IMR-90 (cell line): Measurements from ENCODE around the gene MAML1. TPM values are rescaled to one million over a fixed set of nuclear protein-coding genes. Genes with fewer than 3 reads are reported as not detected.

Source experiments
- ATAC-seq: fragments of 200-7000 bp; cut with Tn5 transposase; 2 replicates; pipeline ENCODE4 v1.9.1; 2020; ENCODE audit warnings: low read depth, mild to moderate bottlenecking, moderate library complexity
- BruUV-seq: library from RNA; stranded (reverse); fragments of 400-500 nt; replicated peaks from 2 replicates; lab custom pipeline; 2021; lab: Mats Ljungman, UMichigan
- CTCF ChIA-PET: fragments of 300-600 bp; formaldehyde crosslinking; extraction: SDS; loops from one replicate; lab custom pipeline; 2021; ENCODE audit warnings: antibody characterized with exemption; lab: Yijun Ruan, JAX
- POLR2A ChIA-PET: fragments of 300-600 bp; sonication (Branson Sonifier 250); formaldehyde crosslinking; loops from one replicate; lab custom pipeline; 2022; ENCODE audit warnings: antibody characterized with exemption; ENCODE audit not compliant: unreplicated experiment; lab: Charles Lee
- DNase-seq: peaks from one replicate; pipeline ENCODE4 v3.0.0; 2013
- H2AFZ ChIP-seq: replicated peaks from 2 replicates; pipeline ENCODE3; 2013; ENCODE audit warnings: low read length, mild to moderate bottlenecking; ENCODE audit not compliant: poor library complexity
- H2AK5ac ChIP-seq: 2 replicates; pipeline ENCODE4 v1.6.1; 2013; ENCODE audit warnings: low read depth, low read length, inconsistent platforms
- H2AK9ac ChIP-seq: replicated peaks from 2 replicates; pipeline ENCODE3; 2013; ENCODE audit warnings: mild to moderate bottlenecking, low read depth, low read length, moderate library complexity; ENCODE audit not compliant: poor library complexity
- H2BK120ac ChIP-seq: 2 replicates; pipeline ENCODE4 v1.6.1; 2013; ENCODE audit warnings: low read depth, low read length, inconsistent platforms
- H2BK15ac ChIP-seq: 3 replicates; pipeline ENCODE4 v1.6.1; 2013; ENCODE audit warnings: low read depth, low read length, inconsistent platforms
- H2BK20ac ChIP-seq: 2 replicates; pipeline ENCODE4 v1.6.1; 2013; ENCODE audit warnings: low read depth, mild to moderate bottlenecking, inconsistent platforms, low read length, moderate library complexity
- H2BK5ac ChIP-seq: 2 replicates; pipeline ENCODE4 v1.6.1; 2013; ENCODE audit warnings: mild to moderate bottlenecking, low read depth, low read length, inconsistent platforms; ENCODE audit not compliant: poor library complexity, severe bottlenecking
- H3K14ac ChIP-seq: replicated peaks from 2 replicates; pipeline ENCODE4 v1.6.1; 2013; ENCODE audit warnings: low read depth, low read length, inconsistent platforms
- H3K18ac ChIP-seq: 2 replicates; pipeline ENCODE4 v1.6.1; 2013; ENCODE audit warnings: low read depth, low read length, control low read depth
- H3K23ac ChIP-seq: 2 replicates; pipeline ENCODE4 v1.6.1; 2013; ENCODE audit warnings: low read depth, low read length, inconsistent platforms
- H3K27ac ChIP-seq: 2 replicates; pipeline ENCODE4 v1.5.1; 2013; ENCODE audit warnings: mild to moderate bottlenecking, control low read depth, low read length; ENCODE audit not compliant: insufficient read depth
- H3K27me3 ChIP-seq: 2 replicates; pipeline ENCODE4 v1.6.1; 2013; ENCODE audit warnings: low read length; ENCODE audit not compliant: control insufficient read depth, insufficient read depth
- H3K36me3 ChIP-seq: 2 replicates; pipeline ENCODE4 v1.6.1; 2013; ENCODE audit warnings: low read length, mixed read lengths; ENCODE audit not compliant: control insufficient read depth, insufficient read depth
- H3K4ac ChIP-seq: 2 replicates; pipeline ENCODE4 v1.6.1; 2013; ENCODE audit warnings: low read depth, low read length, inconsistent platforms
- H3K4me1 ChIP-seq: 2 replicates; pipeline ENCODE4 v1.6.1; 2013; ENCODE audit warnings: low read length, mixed read lengths; ENCODE audit not compliant: control insufficient read depth, insufficient read depth
- H3K4me2 ChIP-seq: 2 replicates; pipeline ENCODE4 v1.6.1; 2013; ENCODE audit warnings: low read depth, mild to moderate bottlenecking, control low read depth, low read length, moderate library complexity
- H3K4me3 ChIP-seq: 2 replicates; pipeline ENCODE4 v1.5.1; 2013; ENCODE audit warnings: low read depth, mild to moderate bottlenecking, control low read depth, low read length, moderate library complexity; ENCODE audit not compliant: insufficient read depth
- H3K56ac ChIP-seq: 2 replicates; pipeline ENCODE4 v1.6.1; 2013; ENCODE audit warnings: low read length, inconsistent platforms; ENCODE audit not compliant: insufficient read depth; ENCODE audit errors: extremely low read depth
- H3K79me1 ChIP-seq, 2 experiments: 2 replicates each; pipeline ENCODE4 v1.6.1; 2013; ENCODE audit warnings: low read length in 2 of 2, inconsistent platforms in 1 of 2, low read depth in 1 of 2
- H3K9ac ChIP-seq: 2 replicates; pipeline ENCODE4 v1.6.1; 2013; ENCODE audit warnings: low read depth, low read length, control low read depth
- H3K9me1 ChIP-seq: 2 replicates; pipeline ENCODE4 v1.6.1; 2013; ENCODE audit warnings: low read length, inconsistent platforms; ENCODE audit not compliant: insufficient read depth
- H3K9me3 ChIP-seq: 2 replicates; pipeline ENCODE4 v1.6.1; 2013; ENCODE audit warnings: low read length; ENCODE audit not compliant: control insufficient read depth, insufficient read depth
- H4K20me1 ChIP-seq: 2 replicates; pipeline ENCODE4 v1.6.1; 2013; ENCODE audit warnings: low read length, inconsistent platforms; ENCODE audit not compliant: insufficient read depth
- H4K5ac ChIP-seq: 2 replicates; pipeline ENCODE4 v1.6.1; 2013; ENCODE audit warnings: mild to moderate bottlenecking, low read depth, low read length, control low read depth
- H4K8ac ChIP-seq, 2 experiments: 2 replicates each; pipeline ENCODE4 v1.6.1; 2013; ENCODE audit warnings: low read depth in 2 of 2, low read length in 2 of 2, control low read depth in 1 of 2, inconsistent platforms in 1 of 2
- H4K91ac ChIP-seq: 2 replicates; pipeline ENCODE4 v1.6.1; 2013; ENCODE audit warnings: low read depth, low read length, inconsistent platforms; ENCODE audit not compliant: insufficient read depth
- BHLHE40 ChIP-seq: fragments of 150-350 bp; IDR thresholded peaks from 2 replicates; pipeline ENCODE4 v1.6.1; 2016; ENCODE audit warnings: mild to moderate bottlenecking, low read depth, low read length
- CEBPB ChIP-seq: IDR thresholded peaks from 2 replicates; pipeline ENCODE4 v1.6.1; 2012; ENCODE audit warnings: low read depth, low read length, improper control_type of control experiment
- CHD1 ChIP-seq: IDR thresholded peaks from 2 replicates; pipeline ENCODE4 v1.6.1; 2012; ENCODE audit warnings: low read depth, low read length, improper control_type of control experiment
- CTCF ChIP-seq: conservative IDR thresholded peaks from 2 replicates; pipeline ENCODE4 v1.5.1; 2012; ENCODE audit warnings: mild to moderate bottlenecking, low read depth, low read length, improper control_type of control experiment
- ELK1 ChIP-seq: fragments of 150-350 bp; IDR thresholded peaks from 2 replicates; pipeline ENCODE4 v1.6.1; 2016; ENCODE audit warnings: low read depth, mild to moderate bottlenecking, low read length, moderate library complexity, borderline replicate concordance
- FOS ChIP-seq: fragments of 150-350 bp; IDR thresholded peaks from 2 replicates; pipeline ENCODE4 v1.6.1; 2016; ENCODE audit warnings: low read depth, low read length
- MAFK ChIP-seq: IDR thresholded peaks from 2 replicates; pipeline ENCODE4 v1.6.1; 2012; ENCODE audit warnings: low read depth, low read length, improper control_type of control experiment
- MAZ ChIP-seq: IDR thresholded peaks from 2 replicates; pipeline ENCODE4 v1.6.1; 2012; ENCODE audit warnings: low read depth, mild to moderate bottlenecking, low read length, improper control_type of control experiment, moderate library complexity, borderline replicate concordance
- MXI1 ChIP-seq: IDR thresholded peaks from 2 replicates; pipeline ENCODE4 v1.6.1; 2012; ENCODE audit warnings: low read depth, mild to moderate bottlenecking, low read length, moderate library complexity, borderline replicate concordance
- NFE2L2 ChIP-seq: fragments of 150-350 bp; IDR thresholded peaks from 2 replicates; pipeline ENCODE4 v1.6.1; 2016; ENCODE audit warnings: low read depth, mild to moderate bottlenecking, low read length
- POLR2A ChIP-seq: IDR thresholded peaks from 2 replicates; pipeline ENCODE4 v1.6.1; 2012; ENCODE audit warnings: mild to moderate bottlenecking, low read depth, low read length
- RAD21 ChIP-seq: IDR thresholded peaks from 2 replicates; pipeline ENCODE4 v1.6.1; 2012; ENCODE audit warnings: low read length, improper control_type of control experiment
- RCOR1 ChIP-seq: IDR thresholded peaks from 2 replicates; pipeline ENCODE4 v1.6.1; 2012; ENCODE audit warnings: mild to moderate bottlenecking, low read length, improper control_type of control experiment; ENCODE audit not compliant: insufficient replicate concordance
- RFX5 ChIP-seq: IDR thresholded peaks from 2 replicates; pipeline ENCODE4 v1.8.0; 2012; ENCODE audit warnings: low read depth, mild to moderate bottlenecking, low read length, moderate library complexity
- SMC3 ChIP-seq: fragments of 150-350 bp; IDR thresholded peaks from 2 replicates; pipeline ENCODE4 v1.6.1; 2016; ENCODE audit warnings: low read depth, mild to moderate bottlenecking, antibody characterized with exemption, low read length, moderate library complexity
- USF2 ChIP-seq: fragments of 150-350 bp; IDR thresholded peaks from 2 replicates; pipeline ENCODE4 v1.6.1; 2017; ENCODE audit warnings: mild to moderate bottlenecking, antibody characterized with exemption, low read length, low read depth
- WGBS, 2 experiments: methylation state at CpG; one replicate each; pipeline versions ENCODE4 v1.1.5 to v1.1.7; 2013; ENCODE audit warnings: missing lambda C conversion rate in 2 of 2; ENCODE audit not compliant: insufficient read length in 1 of 2; ENCODE audit errors: extremely low coverage in 2 of 2; 5-methylcytosine and 5-hydroxymethylcytosine counted together
- dilution Hi-C: fragments of 300-500 bp; cut with HindIII; formaldehyde crosslinking; loops from one replicate; pipeline ENCODE4 v1.14.3; 2018; ENCODE audit warnings: low sequenced_read_pairs; ENCODE audit not compliant: unreplicated experiment
- in situ Hi-C: fragments of 300-500 bp; cut with MboI; formaldehyde crosslinking; loops from 3 replicates; pipeline ENCODE4 v1.14.3; 2019; ENCODE audit warnings: low sequenced_read_pairs, inconsistent platforms, mixed read lengths
- intact Hi-C: fragments of 100-400 bp; cut with micrococcal nuclease; formaldehyde crosslinking; loops from 2 replicates; pipeline ENCODE4 v1.10.0; 2022
- polyA plus RNA-seq, 3 experiments: library from polyadenylated mRNA; depleted of rRNA; stranded (reverse); fragments of >200 nt; gene quantifications; 2 replicates each; pipeline ENCODE4 v1.2.3, GENCODE V29; 2012; ENCODE audit warnings: low replicate concordance in 1 of 3
- total RNA-seq: library from RNA; depleted of rRNA; stranded (reverse); fragments of >200 nt; gene quantifications from 2 replicates; pipeline ENCODE4 v1.2.3, GENCODE V29; 2012

MAML1 gene
- total and polyA plus RNA-seq, 2 of the 4 experiments (the other 2 are of a cell fraction): 4.7 to 10.2 TPM

GRCh38 chr5:179800071-179800695, 67.6 kb downstream of the MAML1 start:
- POLR2A ChIA-PET: no interaction called here
- peaks cover 47% of the 10 kb centered on the region for H4K20me1 ChIP-seq
- BruUV-seq: no TSS peak

More at GRCh38 chr5:179800071-179800695, 67.6 kb downstream of the MAML1 start:
- Histone ChIP-seq H3K4me3 (no peak overlapping the region), H3K9me3 (no peaks in the 10 kb centered on the region), H4K8ac (no peak overlapping the region), H3K9ac (no peak overlapping the region), H3K23ac (no peak overlapping the region), H3K4me1 (peaks cover 25% of the 10 kb centered on the region), H2BK120ac (no peak overlapping the region), H2AK5ac (no peak overlapping the region), H3K27ac (no peak overlapping the region), H3K18ac (no peak overlapping the region), H3K14ac (no peak overlapping the region), H3K56ac (no peak overlapping the region), H2BK20ac (no peak overlapping the region), H4K5ac (no peak overlapping the region), H3K4me2 (no peak overlapping the region), H3K36me3 (peaks cover 53% of the 10 kb centered on the region), H2AFZ (no peak overlapping the region), H3K9me1 (0 out of 2 replicates have a peak, but pooled peaks cover 2% of the 10 kb centered on the region), H3K4ac (no peak overlapping the region), H2BK15ac (no peak overlapping the region), H3K27me3 (no peaks in the 10 kb centered on the region), H2AK9ac (peak overlapping the region; percentile 36), H2BK5ac (no peak overlapping the region), H4K91ac (no peak overlapping the region), H3K79me1 (peaks cover 26 to 53% of the 10 kb centered on the region in 2 experiments)
- TF ChIP-seq BHLHE40 (no peak), RCOR1 (no peak), CEBPB (no peak), MXI1 (no peak), CHD1 (no peak), SMC3 (no peak), MAFK (no peak), NFE2L2 (no peak), USF2 (no peak), POLR2A (no peak), RFX5 (no peak), ELK1 (no peak), FOS (no peak), MAZ (no peak), RAD21 (no peak), CTCF (no peak)
- CTCF ChIA-PET: no interaction called here
- in situ Hi-C loops (no loop called here), dilution Hi-C loops (no loop called here), intact Hi-C loops (loop anchor here (5.0 kb wide), 1 partner anchor 107 kb away; the partner anchor contains the start of gene TBC1D9B)
- 96% methylated on average over 5 of the region's 21 CpGs; no CpG with 5 or more reads in 1 of the 2 experiments for WGBS, 2 experiments
- DNase-seq (no peak), ATAC-seq (no peak)
